Measurements from ENCODE around the gene MBNL1.

Gene MBNL1

GRCh38 chr3:152444029-152444641, 175.4 kb downstream of the MBNL1 start:
- DNase-seq (ENCODE audit: insufficient read length, low spot score), result no peak
- FAIRE-seq, result no peak
- peak; percentile 81 for TF ChIP-seq CTCF (IDR thresholded peaks at IDR 0.05; ENCODE audit: insufficient read depth, missing control alignments)

GRCh38 chr3:152445212-152445611, 176.5 kb downstream of the MBNL1 start:
- DNase-seq (ENCODE audit: insufficient read length, low spot score) (no peak), FAIRE-seq (no peak)

GRCh38 chr3:152446495-152446894, 177.8 kb downstream of the MBNL1 start:
- no peak for FAIRE-seq
- no peak for TF ChIP-seq CTCF (IDR thresholded peaks at IDR 0.05; ENCODE audit: insufficient read depth, missing control alignments)
- DNase-seq (ENCODE audit: insufficient read length, low spot score), result no peak

More at GRCh38 chr3:152445212-152445611, 176.5 kb downstream of the MBNL1 start:
- TF ChIP-seq CTCF (IDR thresholded peaks at IDR 0.05; ENCODE audit: insufficient read depth, missing control alignments), result no peak

GRCh38 chr3:152447511-152447910, 178.8 kb downstream of the MBNL1 start:
- FAIRE-seq, result no peak
- no peak for DNase-seq (ENCODE audit: insufficient read length, low spot score)
- TF ChIP-seq CTCF (IDR thresholded peaks at IDR 0.05; ENCODE audit: insufficient read depth, missing control alignments), result no peak

- TF ChIP-seq CTCF (IDR thresholded peaks at IDR 0.05; ENCODE audit: insufficient read depth, missing control alignments), result no peak
- FAIRE-seq, result no peak
- no peak for DNase-seq (ENCODE audit: insufficient read length, low spot score)
Measured at GRCh38 chr3:152448091-152448490, 179.4 kb downstream of the MBNL1 start.

GRCh38 chr3:152452318-152452717, 183.6 kb downstream of the MBNL1 start:
- no peak for FAIRE-seq
- TF ChIP-seq CTCF (IDR thresholded peaks at IDR 0.05; ENCODE audit: insufficient read depth, missing control alignments), result no peak
- DNase-seq (ENCODE audit: insufficient read length, low spot score), result no peak

- no peak for TF ChIP-seq CTCF (IDR thresholded peaks at IDR 0.05; ENCODE audit: insufficient read depth, missing control alignments)
- FAIRE-seq (no peak), DNase-seq (ENCODE audit: insufficient read length, low spot score) (no peak)
Measured at GRCh38 chr3:152454076-152454875, 185.5 kb downstream of the MBNL1 start.
